ENCODE data around the gene HOXB8. TPM values are rescaled to one million over a fixed set of nuclear protein-coding genes. Genes with fewer than 3 reads are reported as not detected.

Gene HOXB8
- total RNA-seq, 1 experiment from 2014 or later: 0.70 TPM

- Histone ChIP-seq H3K36me3 (ENCODE audit: low read depth) (no peaks in the 10 kb centered on the region), H3K4me1 (replicated peaks; ENCODE audit: insufficient read depth) (peaks cover 24% of the 10 kb centered on the region), H2AFZ (no peak overlapping the region), H4K20me1 (ENCODE audit: insufficient read depth) (no peaks in the 10 kb centered on the region), H3K27me3 (ENCODE audit: insufficient read depth, low read depth) (no peaks in the 10 kb centered on the region), H3K79me2 (ENCODE audit: low read depth) (peaks cover 34% of the 10 kb centered on the region), H3K4me2 (peak overlapping the region; percentile 88; the same call in 1 of the 2 replicates), H3K4me3 (no peak overlapping the region), H3K9me2 (ENCODE audit: insufficient read depth) (no peaks in the 10 kb centered on the region), H3K9me3 (ENCODE audit: insufficient read depth, low read depth) (no peaks in the 10 kb centered on the region), H3F3A (ENCODE audit: insufficient read depth, low read depth) (peaks cover 18% of the 10 kb centered on the region), H3K27ac (no peak overlapping the region)
- no peak for TF ChIP-seq EZH2 (IDR thresholded peaks at IDR 0.05; ENCODE audit: low read depth)
- no peak for TF ChIP-seq CTCF (conservative IDR thresholded peaks at IDR 0.05)
- ChIA-PET POLR2A (ENCODE audit: unreplicated experiment) (no interaction called here), CTCF (no interaction called here)
- intact Hi-C loops (cut with micrococcal nuclease; ENCODE audit: unreplicated experiment): no loop called here
- DNase-seq: no peak
- BruUV-seq (replicated peaks): no TSS peak
Measured at GRCh38 chr17:48608494-48608834, 6.6 kb downstream of the HOXB8 start.

GRCh38 chr17:48606892-48607614, 8.0 kb downstream of the HOXB8 start:
- Histone ChIP-seq H3K9me3 (ENCODE audit: insufficient read depth, low read depth) (no peaks in the 10 kb centered on the region), H4K20me1 (ENCODE audit: insufficient read depth) (0 out of 2 replicates have a peak, but pooled peaks cover 5% of the 10 kb centered on the region), H3K27me3 (ENCODE audit: insufficient read depth, low read depth) (no peaks in the 10 kb centered on the region), H3K4me2 (no peak overlapping the region), H3K36me3 (ENCODE audit: low read depth) (no peaks in the 10 kb centered on the region), H3K4me1 (replicated peaks; ENCODE audit: insufficient read depth) (peaks cover 29% of the 10 kb centered on the region), H3K79me2 (ENCODE audit: low read depth) (peaks cover 49% of the 10 kb centered on the region), H3K4me3 (no peak overlapping the region), H3F3A (ENCODE audit: insufficient read depth, low read depth) (peaks cover 22% of the 10 kb centered on the region), H2AFZ (no peak overlapping the region), H3K27ac (no peak overlapping the region), H3K9me2 (ENCODE audit: insufficient read depth) (no peaks in the 10 kb centered on the region)
- DNase-seq: no peak
- BruUV-seq (replicated peaks): no TSS peak
- ChIA-PET CTCF (interaction anchor here (0.7 kb wide), 1 partner anchor 270 kb away, joined by 4 read pairs; no protein-coding TSS in a partner anchor), POLR2A (ENCODE audit: unreplicated experiment) (no interaction called here)
- TF ChIP-seq CTCF (conservative IDR thresholded peaks at IDR 0.05) (no peak), EZH2 (IDR thresholded peaks at IDR 0.05; ENCODE audit: low read depth) (no peak)
- intact Hi-C loops (cut with micrococcal nuclease; ENCODE audit: unreplicated experiment): no loop called here

GRCh38 chr17:48605991-48606891, 8.9 kb downstream of the HOXB8 start:
- Histone ChIP-seq H3K9me2 (ENCODE audit: insufficient read depth) (no peaks in the 10 kb centered on the region), H3K27me3 (ENCODE audit: insufficient read depth, low read depth) (no peaks in the 10 kb centered on the region), H3K4me1 (replicated peaks; ENCODE audit: insufficient read depth) (peaks cover 34% of the 10 kb centered on the region), H3F3A (ENCODE audit: insufficient read depth, low read depth) (peaks cover 22% of the 10 kb centered on the region), H3K27ac (no peak overlapping the region), H3K4me3 (no peak overlapping the region), H3K9me3 (ENCODE audit: insufficient read depth, low read depth) (no peaks in the 10 kb centered on the region), H3K4me2 (0 out of 2 replicates have a peak overlapping the region, but pooled peaks have one; percentile 93), H3K79me2 (ENCODE audit: low read depth) (peaks cover 57% of the 10 kb centered on the region), H4K20me1 (ENCODE audit: insufficient read depth) (peaks cover 13% of the 10 kb centered on the region), H3K36me3 (ENCODE audit: low read depth) (no peaks in the 10 kb centered on the region), H2AFZ (no peak overlapping the region)
- ChIA-PET CTCF (no interaction called here), POLR2A (ENCODE audit: unreplicated experiment) (no interaction called here)
- TF ChIP-seq CTCF (conservative IDR thresholded peaks at IDR 0.05): no peak
- TF ChIP-seq EZH2 (IDR thresholded peaks at IDR 0.05; ENCODE audit: low read depth): no peak
- no peak for DNase-seq
- intact Hi-C loops (cut with micrococcal nuclease; ENCODE audit: unreplicated experiment): no loop called here
- no TSS peak for BruUV-seq (replicated peaks)
